GM12872 (cell line): ENCODE measurements around the gene POU3F1.
A peak's percentile ranks its signal among the peaks of the same experiment; 100 is the strongest.

Source experiments
- CTCF ChIP-seq: IDR thresholded peaks from 3 replicates; pipeline ENCODE4 v1.5.1; 2011; ENCODE audit warnings: low read depth, mild to moderate bottlenecking, low read length, moderate library complexity; ENCODE audit not compliant: insufficient read depth

The POU3F1 gene

DNA sequence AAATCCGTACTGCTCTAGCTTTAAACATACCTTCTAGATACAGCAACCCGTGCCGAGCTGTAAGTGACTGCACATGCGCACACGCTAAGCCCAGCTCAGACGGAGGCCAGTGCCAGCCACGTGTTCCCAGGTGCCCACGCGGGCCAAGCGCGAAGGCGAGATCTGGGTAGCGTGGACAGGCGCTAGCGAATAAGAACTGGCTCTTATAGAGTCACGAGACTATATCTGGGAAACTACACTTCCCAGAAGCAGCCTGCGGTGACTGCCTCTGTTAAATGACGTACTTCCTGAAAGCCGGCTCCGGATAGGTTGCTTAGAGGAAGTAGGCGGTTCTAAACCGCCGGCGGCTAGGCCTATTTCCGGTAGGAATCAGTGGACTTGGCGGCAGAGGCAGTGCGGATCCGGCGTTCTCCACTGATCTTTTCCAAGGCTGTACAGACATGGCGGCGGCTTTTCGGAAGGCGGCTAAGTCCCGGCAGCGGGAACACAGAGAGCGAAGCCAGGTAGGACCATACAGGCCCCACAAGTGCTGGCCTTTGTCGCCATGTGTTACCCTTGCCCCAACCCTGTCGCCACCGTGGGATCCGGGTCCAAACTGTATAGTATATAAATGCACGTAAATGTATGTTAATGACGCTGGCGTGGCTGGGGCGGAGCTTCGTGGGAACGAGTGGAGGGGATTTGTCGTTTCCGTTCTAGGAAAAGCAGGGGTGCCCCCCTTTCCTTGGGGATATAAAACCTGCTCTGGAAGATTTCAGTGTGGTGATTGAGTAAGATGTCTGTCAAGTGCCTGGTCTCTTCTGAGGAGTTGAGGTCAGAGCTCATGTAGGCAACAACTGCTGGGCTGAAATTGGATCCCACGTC, 34.0 kb downstream of the POU3F1 start, which contains the start of gene UTP11:
Gene UTP11, plus strand, starts transcription at position 372 of the 864 bp plus-strand sequence. Its CDS starts 69 bp downstream, at position 441.
- no peak for TF ChIP-seq CTCF

DNA sequence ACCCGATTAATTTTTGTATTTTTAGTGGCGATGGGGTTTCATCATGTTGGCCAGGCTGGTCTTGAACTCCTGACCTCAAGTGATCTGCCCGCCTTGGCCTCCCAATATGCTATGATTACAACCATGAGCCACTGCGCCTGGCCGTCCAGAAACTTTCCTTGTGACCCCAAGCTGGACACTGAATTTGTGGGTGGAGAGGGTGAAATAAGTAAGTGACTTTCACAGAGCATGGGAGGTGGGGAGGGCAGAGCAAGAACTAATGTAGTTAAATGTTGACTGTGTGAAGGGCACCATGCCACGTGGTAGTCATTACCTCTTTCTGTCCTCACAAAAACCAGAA, 36.8 kb downstream of the POU3F1 start:
- TF ChIP-seq CTCF = no peak

DNA sequence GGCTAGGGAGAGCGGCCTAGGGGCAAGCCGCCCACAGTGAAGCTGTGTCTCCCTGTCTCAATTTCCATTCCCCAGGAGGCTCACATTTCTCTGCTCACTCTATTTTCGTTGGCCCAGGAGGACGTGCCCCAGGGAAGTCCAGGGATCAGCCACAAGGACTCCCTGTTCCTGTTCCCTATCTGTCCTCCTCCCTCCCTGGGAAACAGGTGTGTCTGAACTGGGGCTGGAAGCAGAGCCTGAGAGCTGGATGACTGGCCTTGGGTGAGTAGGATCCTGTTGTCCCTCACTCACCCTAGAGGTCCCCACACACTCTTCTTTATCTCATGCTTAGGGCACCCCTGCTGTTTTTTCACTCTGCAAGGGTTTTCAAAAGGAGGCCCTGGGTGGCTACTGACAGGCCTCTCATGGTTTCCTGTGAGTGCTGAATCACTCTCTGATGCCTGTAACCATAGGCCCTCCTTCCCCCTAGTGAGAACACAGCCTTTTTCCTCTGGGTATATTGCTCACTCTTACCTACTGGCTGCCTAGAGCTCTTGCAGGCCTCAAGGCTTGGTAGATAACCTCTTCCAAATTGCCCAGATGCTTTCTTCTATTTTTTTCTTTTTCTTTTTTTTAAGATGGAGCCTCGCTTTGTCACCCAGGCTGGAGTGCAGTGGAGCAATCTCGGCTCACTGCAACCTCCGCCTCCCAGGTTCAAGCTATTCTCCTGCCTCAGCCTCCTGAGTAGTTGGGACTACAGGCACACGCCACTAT, 37.3 kb downstream of the POU3F1 start:
- TF ChIP-seq CTCF = no peak

- no peak for TF ChIP-seq CTCF
Measured at GRCh38 chr1:38006008-38006828, 40.4 kb downstream of the POU3F1 start.

GRCh38 chr1:38005195-38006007, 41.2 kb downstream of the POU3F1 start, which contains the start of gene FHL3:
Gene FHL3 (minus strand): TSS chr1:38005514. CDS start chr1:37999412, 6,102 bp downstream.
- no peak for TF ChIP-seq CTCF

DNA sequence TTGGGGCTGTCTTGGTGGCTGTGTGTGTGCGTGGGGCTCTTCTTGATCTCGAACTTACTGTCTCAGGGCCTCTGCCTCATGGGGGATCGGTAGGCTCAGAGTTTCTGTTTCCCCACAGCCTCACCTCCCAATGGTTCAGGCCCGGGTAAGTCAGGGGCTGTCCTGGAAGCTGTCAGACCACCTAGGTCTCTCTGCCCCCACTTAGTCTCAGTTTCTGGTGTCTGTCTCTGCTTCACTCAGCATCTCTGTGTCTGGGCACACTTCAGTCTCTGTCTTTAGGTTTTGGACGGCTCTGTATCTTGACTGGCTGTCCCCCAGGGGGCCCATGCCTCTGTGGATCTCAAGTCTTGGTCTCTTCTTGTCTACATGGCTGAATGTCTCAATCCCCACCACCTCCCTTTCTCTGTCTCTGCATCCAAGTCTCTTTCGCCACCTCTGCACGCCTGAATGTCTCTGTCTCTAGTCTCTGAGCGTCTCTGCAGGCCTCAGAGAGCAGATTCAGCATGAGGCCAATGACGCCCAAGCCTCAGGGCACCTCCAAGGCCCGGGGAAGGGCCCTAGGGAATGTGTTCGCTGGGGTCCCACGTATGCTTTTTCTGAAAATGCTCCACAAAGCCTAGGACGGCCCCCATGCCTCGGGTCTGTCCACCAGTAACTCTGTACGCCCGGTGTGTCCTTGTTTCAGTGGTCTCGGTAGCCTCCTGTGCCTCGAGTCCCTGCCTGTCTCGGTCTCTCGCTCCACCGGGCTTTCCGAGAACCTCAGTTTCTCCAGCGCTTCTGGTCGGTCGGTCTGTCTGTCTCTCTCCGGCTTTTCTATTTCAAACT, 42.1 kb downstream of the POU3F1 start:
- peak; percentile 27; the same call in 1 of the 3 replicates for TF ChIP-seq CTCF
